DMS 273 (cell line): ENCODE results near the gene HSBP1L1.
"Not testable (repeated sequence)": the region's sequence is repeated elsewhere in the genome, so short reads cannot be mapped to it uniquely, and the experiment has no call there.

Experiments
- DNase-seq: peaks from one replicate; lab custom pipeline; 2025; ENCODE audit not compliant: unreplicated experiment; lab: John Stamatoyannopoulos, UW

HSBP1L1 gene

DNA sequence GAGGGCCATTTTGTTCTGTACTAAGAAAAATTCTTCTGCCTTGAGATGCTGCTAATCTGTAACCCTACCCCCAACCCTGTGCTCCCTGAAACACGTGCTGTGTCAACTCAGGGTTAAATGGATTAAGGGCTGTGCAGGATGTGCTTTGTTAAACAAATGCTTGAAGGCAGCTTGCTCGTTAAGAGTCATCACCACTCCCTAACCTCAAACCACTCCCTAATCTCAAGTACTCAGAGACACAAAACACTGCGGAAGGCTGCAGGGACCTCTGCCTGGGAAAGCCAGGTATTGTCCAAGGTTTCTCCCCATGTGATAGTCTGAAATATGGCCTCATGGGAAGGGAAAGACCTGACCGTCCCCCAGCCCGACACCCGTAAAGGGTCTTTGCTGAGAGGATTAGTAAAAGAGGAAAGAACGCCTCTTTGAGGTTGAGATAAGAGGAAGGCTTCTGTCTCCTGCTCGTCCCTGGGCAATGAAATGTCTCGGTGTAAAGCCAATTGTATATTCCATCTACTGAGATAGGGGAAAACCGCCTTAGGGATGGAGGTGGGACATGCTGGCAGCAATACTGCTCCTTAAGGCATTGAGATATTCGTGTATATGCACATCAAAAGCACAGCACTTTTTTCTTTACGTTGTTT is 4.2 kb upstream of the HSBP1L1 start:
- not testable (repeated sequence) for DNase-seq

- DNase-seq = no peak
Observed at GRCh38 chr18:79960921-79961526, 3.4 kb upstream of the HSBP1L1 start.

GRCh38 chr18:79961527-79962291 is 2.7 kb upstream of the HSBP1L1 start:
- DNase-seq = no peak

- DNase-seq = no peak
Observed at GRCh38 chr18:79962311-79962710, 2.1 kb upstream of the HSBP1L1 start.

GRCh38 chr18:79962835-79963657 is 1.4 kb upstream of the HSBP1L1 start:
- DNase-seq = no peak

- no peak for DNase-seq
Observed at GRCh38 chr18:79963658-79964329, 649 bp upstream of the HSBP1L1 start.

DNA sequence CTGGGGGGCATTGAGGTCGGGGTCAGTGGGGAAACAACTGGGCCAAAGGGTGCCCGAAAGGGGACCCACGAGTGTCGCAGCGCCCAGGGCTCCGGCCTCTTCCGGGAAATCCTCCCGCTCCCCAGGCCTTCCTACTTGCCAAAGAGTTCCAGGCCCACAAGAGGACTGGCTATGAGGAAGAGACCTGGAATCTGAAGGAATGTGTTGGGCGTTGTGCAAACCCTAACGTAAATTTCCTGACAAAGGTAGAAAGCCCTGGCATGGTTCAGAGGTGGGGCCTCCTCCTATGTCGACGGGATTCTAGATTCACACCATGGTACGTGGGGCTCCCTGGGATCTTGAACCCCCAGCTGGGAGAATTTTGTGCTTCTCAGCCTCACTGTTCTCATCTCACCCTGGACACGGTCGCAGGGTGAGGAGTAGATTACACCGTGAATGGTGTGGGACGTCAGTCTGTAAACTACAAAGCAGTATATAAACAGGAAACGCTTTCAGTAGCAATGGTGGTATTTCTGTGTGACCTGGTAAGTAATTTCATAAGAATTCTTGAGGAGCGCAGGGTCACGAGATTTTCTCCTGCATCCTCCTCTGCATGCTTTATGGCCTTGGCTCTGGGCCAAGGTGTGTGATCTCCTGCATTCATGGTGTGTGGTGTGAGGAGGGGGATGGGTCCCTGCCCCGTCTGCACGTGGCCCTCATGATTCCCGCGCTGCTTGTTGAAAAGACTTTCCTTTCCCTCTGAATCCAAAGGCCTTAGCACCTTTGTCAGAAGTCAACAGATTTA is 868 bp downstream of the HSBP1L1 start:
- DNase-seq = peak; percentile 76

DNA sequence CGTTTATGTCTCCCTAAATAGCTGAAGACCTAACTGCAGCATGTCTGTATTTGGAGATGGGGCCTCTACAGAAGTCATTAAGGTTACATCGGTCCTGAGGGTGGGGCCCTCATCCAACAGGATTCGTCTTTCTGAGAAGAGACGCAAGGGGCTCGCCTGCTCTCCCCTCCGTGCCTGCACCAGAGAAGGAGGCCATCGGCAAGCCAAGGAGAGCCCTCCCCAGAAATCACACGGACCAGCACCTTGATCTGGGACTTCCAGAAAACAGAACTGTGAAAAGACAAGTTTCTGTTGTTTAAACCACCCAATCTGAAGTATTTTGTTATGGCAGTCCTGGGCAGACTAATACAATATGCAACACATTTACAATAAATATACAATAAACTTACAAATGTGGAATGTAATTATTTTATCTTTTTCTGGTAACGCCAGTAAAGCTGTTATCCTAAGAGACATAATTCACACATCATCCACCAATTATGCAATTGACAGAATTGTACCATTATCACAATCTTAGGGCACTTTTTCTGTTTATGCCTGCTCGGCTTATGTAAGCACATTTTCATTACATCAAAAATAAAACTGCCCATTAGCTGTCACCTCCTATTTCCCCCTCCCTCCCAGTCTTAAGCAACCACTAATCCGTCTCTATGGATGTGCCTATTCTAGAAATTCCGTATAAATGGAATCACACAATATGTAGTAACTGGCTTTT is 6.1 kb downstream of the HSBP1L1 start:
- no peak for DNase-seq

GRCh38 chr18:79971211-79971952 is 6.9 kb downstream of the HSBP1L1 start:
- no peak for DNase-seq

DNA sequence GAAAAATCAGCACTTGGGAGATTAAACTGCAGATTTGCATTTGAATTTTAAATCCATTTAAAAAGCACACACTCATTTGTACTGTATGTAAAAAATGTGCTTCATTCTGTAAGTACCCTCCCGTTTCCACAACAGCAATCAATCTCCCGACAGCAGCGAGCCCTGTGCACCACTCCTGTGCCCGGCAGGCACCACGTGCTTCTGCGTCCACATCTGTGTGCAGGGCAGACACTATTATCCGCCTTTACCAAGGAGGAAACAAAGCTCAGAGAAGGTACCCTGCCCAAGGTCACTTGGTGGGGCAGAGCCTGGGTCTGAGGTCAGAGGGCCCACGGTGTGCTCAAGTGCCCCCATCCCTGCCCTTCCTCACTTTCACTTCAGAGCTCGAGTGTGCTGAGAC is 7.5 kb downstream of the HSBP1L1 start:
- no peak for DNase-seq

DNA sequence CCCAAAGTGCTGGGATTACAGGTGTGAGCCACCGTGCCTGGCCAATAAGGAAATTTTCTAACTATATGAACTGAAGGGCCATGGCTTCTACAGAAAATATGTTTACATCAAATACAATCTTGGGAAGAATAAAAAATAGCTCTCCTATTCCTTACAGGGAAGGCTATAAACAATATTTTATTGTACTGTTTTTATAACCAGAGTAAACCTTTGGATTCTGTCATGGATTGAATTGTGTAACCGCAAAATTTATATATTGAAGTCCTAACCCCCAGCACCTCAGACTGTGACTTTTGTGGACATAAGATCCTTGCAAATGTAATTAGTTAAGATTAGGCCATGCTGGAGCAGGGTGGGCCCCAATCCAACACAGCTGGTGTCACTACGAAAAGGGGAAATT is 8.3 kb downstream of the HSBP1L1 start:
- DNase-seq = no peak

GRCh38 chr18:79973517-79973916 is 9.1 kb downstream of the HSBP1L1 start:
- no peak for DNase-seq

DNA sequence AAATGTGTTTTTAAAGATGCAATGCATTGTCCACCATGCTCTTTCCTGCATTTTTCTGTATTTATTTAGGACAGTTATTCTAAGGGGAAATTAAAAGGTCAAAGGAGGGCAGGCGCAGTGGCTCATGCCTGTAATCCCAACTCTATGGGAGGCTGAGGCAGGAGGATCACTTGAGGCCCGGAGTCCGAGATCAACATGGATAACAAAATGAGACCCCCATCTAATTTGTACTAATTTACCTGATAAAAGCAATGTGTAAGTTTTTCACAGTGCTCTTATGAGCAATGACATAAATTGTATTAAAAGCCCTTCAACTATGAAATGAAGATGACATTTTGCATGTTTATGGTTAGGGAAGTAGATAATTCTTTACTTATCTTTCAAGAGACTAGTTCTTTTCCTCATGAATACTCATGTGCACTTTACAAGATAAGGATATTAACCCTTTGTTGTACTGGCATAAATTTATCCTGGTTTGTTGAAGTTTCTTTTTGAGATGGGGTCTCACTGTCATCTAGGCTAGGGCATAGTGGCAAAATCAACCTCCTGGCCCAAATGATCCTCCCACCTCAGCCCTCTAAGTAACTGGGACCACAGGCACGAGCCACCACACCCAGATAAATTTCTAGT is 9.7 kb downstream of the HSBP1L1 start:
- DNase-seq = no peak

DNA sequence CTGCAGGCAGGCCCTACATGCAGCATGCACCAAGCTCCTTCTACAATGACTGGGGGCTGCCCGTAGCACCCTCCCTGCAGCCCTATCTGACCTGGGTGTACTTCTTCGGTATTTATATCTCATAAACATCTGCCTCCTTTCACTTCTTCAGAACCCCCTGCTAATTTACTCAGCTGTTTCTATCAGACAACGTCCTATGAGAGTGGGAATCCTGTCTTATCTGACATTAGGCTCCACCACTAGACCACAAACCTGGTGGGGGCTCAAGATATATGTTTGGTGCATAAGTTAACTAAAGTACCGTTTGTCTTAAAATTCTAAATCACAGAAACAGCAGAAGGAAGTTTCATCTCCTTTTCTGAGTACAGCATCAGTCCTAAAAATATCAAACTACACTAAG is 10.6 kb downstream of the HSBP1L1 start:
- no peak for DNase-seq

GRCh38 chr18:79975985-79976680 is 11.7 kb downstream of the HSBP1L1 start:
- DNase-seq = no peak

- DNase-seq = no peak
Observed at GRCh38 chr18:79979843-79980242, 15.4 kb downstream of the HSBP1L1 start.

DNA sequence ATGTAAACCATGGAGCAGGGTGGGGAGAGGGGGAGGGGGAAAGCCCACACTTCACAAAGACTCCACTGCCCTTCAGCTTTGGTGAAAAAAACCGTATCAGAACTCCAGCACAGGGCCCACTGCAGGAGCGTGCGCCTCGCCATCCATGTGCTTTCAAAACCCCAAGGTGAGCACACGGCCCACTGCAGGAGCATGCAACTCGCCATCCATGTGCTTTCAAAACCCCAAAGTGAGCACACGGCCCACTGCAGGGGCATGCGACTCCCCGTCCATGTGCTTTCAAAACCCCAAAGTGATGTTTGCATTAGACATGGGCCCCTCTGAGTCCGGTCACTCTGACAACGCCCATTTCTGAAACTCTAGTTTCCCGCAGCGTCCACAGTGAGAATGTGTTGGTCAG is 16.1 kb downstream of the HSBP1L1 start:
- DNase-seq = no peak

DNA sequence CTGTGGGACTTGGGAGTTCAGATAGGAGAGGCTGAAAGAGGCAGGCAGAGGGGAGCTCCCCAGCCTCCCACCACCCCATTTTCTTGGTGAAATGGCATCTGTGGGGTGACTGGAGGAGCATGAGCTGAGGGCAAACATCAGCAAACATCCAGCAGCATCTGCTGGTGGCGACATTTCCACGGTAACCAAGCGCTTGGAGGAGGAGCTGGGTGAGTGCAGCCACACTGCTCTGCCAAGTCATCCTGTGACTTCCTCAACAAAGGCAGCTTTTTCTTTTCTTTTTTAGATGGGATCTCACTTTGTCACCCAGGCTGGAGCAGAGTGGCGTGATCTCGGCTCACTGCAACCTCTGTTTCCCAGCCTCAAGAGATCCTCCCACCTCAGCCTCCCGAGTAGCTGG is 18.3 kb downstream of the HSBP1L1 start:
- DNase-seq = peak; percentile 32
